ENCODE results near the gene KATNBL1.
"Not testable (repeated sequence)": the region's sequence is repeated elsewhere in the genome, so short reads cannot be mapped to it uniquely, and the experiment has no call there.

KATNBL1 gene

DNA sequence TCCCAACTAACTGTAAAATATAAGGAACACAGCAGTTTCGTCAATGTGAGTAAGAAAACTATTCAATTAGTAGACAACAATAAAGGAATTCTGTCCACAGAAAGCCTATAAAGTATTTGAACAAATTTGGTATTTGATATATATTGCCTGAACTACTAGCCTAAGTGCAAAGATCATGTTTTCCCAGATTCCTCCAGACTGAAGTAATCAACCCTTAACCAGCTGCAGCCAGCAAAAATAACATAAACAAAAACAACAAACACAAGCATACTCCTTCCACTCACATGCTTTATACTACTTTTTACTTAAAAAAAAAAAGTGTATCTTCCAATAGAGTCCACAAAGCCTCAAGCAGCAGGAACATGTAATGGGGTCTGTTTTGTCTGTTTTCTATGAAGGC, 84.0 kb downstream of the KATNBL1 start:
- H3K27ac ChIP-seq = no peak overlapping the region
- TF ChIP-seq, protein P1, sequence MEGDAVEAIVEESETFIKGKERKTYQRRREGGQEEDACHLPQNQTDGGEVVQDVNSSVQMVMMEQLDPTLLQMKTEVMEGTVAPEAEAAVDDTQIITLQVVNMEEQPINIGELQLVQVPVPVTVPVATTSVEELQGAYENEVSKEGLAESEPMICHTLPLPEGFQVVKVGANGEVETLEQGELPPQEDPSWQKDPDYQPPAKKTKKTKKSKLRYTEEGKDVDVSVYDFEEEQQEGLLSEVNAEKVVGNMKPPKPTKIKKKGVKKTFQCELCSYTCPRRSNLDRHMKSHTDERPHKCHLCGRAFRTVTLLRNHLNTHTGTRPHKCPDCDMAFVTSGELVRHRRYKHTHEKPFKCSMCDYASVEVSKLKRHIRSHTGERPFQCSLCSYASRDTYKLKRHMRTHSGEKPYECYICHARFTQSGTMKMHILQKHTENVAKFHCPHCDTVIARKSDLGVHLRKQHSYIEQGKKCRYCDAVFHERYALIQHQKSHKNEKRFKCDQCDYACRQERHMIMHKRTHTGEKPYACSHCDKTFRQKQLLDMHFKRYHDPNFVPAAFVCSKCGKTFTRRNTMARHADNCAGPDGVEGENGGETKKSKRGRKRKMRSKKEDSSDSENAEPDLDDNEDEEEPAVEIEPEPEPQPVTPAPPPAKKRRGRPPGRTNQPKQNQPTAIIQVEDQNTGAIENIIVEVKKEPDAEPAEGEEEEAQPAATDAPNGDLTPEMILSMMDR (conservative IDR thresholded peaks at IDR 0.05) = no peak

DNA sequence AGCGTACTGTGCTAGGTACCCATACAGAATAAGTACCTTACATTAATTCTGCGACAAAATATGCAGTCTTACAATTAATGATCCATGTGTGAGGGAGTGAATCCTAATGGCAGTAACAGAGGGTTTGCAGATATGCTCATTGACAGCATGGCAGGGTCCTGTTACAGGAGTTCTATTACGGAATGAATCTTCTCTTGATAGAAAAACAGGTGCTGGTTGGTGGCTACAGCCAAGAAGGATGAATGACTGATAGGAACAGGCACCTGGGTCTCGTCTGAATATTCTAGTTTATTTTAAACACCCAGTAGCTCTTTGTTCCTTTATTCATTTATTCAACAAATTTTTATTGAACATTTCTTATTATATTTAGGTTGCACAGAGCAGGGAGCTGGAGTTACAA, 85.2 kb downstream of the KATNBL1 start:
- no peak overlapping the region for H3K27ac ChIP-seq
- TF ChIP-seq, protein P1 (conservative IDR thresholded peaks at IDR 0.05) = no peak
- TF ChIP-seq ZFX (IDR thresholded peaks at IDR 0.05) = no peak

DNA sequence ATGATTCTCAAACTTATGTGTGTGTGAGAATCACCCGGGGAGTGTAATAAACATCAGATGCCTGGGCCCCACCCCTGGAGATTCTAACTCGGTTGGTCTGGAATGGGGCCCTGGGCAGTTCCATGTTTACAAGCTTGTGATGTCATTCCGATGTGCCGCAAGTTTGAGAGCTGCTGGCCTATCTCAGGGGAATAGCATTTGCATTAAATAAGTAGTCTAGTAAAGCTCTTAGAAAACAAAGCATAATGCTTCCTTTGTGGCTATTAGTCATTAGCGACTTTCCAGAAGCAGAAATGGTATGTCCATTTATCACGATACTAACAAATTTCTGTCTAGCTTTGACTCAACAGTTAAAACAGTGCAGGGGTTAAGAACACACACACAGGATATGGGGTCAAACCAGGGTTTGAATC, 87.1 kb downstream of the KATNBL1 start:
- TF ChIP-seq ZFX (IDR thresholded peaks at IDR 0.05) = no peak
- TF ChIP-seq, protein P1 (conservative IDR thresholded peaks at IDR 0.05) = no peak
- no peak overlapping the region for H3K27ac ChIP-seq

DNA sequence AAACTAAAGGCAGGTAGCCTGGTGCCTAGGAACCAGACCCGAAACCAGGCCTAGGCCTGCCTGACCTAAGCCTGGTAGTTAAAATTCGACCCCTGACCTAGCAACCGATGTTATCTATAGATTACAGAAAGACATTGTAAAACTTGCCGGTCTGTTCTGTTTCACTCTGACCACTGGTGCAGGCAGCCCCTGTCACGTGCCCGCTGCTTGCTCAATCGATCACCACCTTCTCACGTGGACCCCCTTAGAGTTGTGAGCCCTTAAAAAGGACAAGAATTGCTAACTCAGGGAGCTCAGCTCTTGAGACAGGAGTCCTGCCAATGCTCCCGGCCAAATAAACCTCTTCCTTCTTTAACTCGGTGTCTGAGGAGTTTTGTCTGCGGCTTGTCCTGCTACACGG, 88.1 kb downstream of the KATNBL1 start:
- not testable (repeated sequence) for H3K27ac ChIP-seq

DNA sequence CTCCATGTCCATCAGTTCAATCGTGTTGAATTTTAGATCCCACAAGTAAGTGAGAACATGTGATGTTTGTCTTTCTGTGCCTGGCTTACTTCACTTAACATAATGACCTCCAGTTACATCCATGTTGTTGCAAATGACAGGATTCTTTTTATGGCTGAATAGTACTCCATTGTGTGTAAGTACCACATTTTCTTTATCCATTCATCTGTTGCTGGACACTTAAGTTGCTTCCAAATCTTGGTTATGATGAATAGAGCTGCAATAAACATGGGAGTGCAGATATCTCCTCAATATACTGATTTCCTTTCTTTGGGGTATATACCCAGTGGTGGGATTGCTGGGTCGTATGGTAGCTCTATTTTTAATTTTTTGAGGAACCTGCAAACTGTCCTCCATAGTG, 89.5 kb downstream of the KATNBL1 start:
- H3K27ac ChIP-seq = not testable (repeated sequence)

DNA sequence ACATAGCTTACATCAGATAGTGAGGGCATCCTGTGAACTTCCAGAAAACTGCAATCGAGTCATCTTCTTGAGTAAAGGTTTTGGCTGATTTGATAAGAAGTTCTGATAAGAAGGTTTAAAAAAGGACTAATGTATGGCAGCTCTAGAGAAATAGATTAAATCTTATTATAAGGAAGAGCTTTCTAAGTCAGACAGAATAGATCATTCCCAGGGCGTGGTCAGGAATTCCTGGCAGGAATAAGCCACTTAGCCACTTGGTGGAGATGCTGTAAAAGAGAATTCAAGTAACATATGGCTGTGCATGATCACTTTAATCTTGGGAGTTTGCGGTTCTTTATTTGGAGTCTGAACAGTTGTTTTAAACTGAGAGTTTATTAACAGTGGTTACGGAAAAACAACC, 90.6 kb downstream of the KATNBL1 start:
- no peak overlapping the region for H3K27ac ChIP-seq
- no peak for TF ChIP-seq ZFX (IDR thresholded peaks at IDR 0.05)
- TF ChIP-seq, protein P1 (conservative IDR thresholded peaks at IDR 0.05) = peak; percentile 10

DNA sequence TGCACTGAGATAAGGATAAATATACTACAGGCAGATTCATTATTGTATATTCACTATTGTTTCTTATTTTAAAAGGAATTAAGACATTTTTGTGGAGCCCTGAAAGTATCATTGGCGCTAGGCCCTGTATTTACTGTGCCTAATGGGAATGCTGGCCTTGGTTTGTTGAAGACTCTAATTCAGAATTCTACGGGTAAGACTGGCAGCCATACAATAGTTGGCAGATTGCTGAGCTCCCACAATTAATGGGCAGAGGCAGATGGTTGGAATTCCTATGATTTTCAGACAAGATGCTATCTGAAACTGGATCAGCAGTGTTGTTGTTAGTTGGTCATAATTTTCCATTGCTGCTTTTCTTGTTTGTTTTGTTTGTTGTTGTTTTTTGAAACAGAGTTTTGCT, 93.3 kb downstream of the KATNBL1 start:
- H3K27ac ChIP-seq = no peak overlapping the region
- TF ChIP-seq, protein P1 (conservative IDR thresholded peaks at IDR 0.05) = no peak
- no peak for TF ChIP-seq ZFX (IDR thresholded peaks at IDR 0.05)

DNA sequence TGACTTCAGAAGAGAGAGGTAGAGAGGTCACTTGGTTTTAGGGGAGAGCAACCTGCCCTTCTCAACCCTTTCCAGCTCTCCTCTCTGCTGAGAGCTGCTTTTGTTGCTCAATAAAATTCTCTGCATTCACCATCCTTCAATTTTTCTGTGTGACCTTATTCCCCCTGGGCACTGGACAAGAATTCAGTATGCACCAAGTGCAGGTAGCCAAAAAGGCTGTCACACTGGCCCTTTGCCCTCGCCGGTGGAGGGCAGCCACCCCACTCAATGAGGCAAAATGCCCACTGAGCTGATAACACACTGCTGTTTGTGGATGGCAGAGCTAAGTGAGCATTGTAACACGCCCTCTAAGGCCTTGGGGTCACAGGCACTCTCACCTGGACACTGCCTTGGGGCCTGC, 95.2 kb downstream of the KATNBL1 start:
- TF ChIP-seq, protein P1 (conservative IDR thresholded peaks at IDR 0.05) = no peak
- no peak for TF ChIP-seq ZFX (IDR thresholded peaks at IDR 0.05)
- no peak overlapping the region for H3K27ac ChIP-seq

DNA sequence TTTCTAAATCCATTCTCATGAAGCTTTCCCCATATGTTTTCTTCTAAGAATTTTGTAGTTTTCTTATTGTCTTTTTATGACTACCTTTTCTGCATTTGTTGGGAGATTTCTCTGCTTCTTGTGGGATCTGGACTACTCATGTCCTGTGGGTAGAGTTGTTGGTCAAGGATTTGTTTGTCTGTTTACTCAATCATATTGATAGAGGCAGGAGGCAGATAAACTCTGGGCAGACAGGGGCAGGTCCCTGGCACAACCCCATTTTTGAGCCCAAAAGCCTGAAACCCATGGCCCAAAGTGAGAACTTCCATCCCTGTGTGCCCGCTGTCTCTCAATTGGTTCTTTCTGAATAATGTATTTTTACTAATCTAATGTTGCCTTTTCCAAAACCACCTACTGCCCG, 95.7 kb downstream of the KATNBL1 start:
- no peak overlapping the region for H3K27ac ChIP-seq
- TF ChIP-seq, protein P1 (conservative IDR thresholded peaks at IDR 0.05) = no peak
- no peak for TF ChIP-seq ZFX (IDR thresholded peaks at IDR 0.05)

All from C4-2B (cell line).